NCI-H2107 treated with DMSO at 0.1 percent for 48 hours (cell line): ENCODE measurements around the gene COMMD3.
"Not testable (repeated sequence)": the region's sequence is repeated elsewhere in the genome, so short reads cannot be mapped to it uniquely, and the experiment has no call there.

Experiments
- DNase-seq: peaks from one replicate; lab custom pipeline; 2025; ENCODE audit not compliant: unreplicated experiment; lab: John Stamatoyannopoulos, UW

COMMD3 gene

GRCh38 chr10:22316286-22317075 lies at the start of gene COMMD3:
Gene COMMD3 (plus strand): TSS chr10:22316388. CDS start chr10:22316418, 30 bp downstream.
- DNase-seq, result no peak

GRCh38 chr10:22268503-22268902 lies 47.7 kb upstream of the COMMD3 start:
- DNase-seq, result no peak

- DNase-seq, result no peak
These were observed 44.4 kb upstream of the COMMD3 start for GRCh38 chr10:22271786-22272185.

- no peak for DNase-seq
These were observed 37.8 kb upstream of the COMMD3 start for GRCh38 chr10:22278441-22278782.

GRCh38 chr10:22280078-22280477 lies 36.1 kb upstream of the COMMD3 start:
- no peak for DNase-seq

- DNase-seq, result no peak
These were observed 31.1 kb upstream of the COMMD3 start for GRCh38 chr10:22285130-22285529.

- no peak for DNase-seq
These were observed 22.3 kb upstream of the COMMD3 start for GRCh38 chr10:22293747-22294404.

- DNase-seq, result peak; percentile 35
These were observed 21.5 kb upstream of the COMMD3 start for GRCh38 chr10:22294694-22295093.

GRCh38 chr10:22301193-22301592 lies 15.0 kb upstream of the COMMD3 start:
- DNase-seq, result no peak

GRCh38 chr10:22303461-22303860 lies 12.7 kb upstream of the COMMD3 start:
- no peak for DNase-seq

GRCh38 chr10:22305721-22306120 lies 10.5 kb upstream of the COMMD3 start:
- DNase-seq, result no peak

GRCh38 chr10:22308390-22308789 lies 7.8 kb upstream of the COMMD3 start:
- DNase-seq, result no peak

GRCh38 chr10:22309180-22310000 lies 6.8 kb upstream of the COMMD3 start:
- no peak for DNase-seq

GRCh38 chr10:22310012-22310411 lies 6.2 kb upstream of the COMMD3 start:
- not testable (repeated sequence) for DNase-seq

- DNase-seq, result no peak
These were observed 5.3 kb upstream of the COMMD3 start for GRCh38 chr10:22310928-22311327.

- no peak for DNase-seq
These were observed 1.3 kb upstream of the COMMD3 start for GRCh38 chr10:22314852-22315251.

GRCh38 chr10:22315455-22316285 lies 518 bp upstream of the COMMD3 start:
- DNase-seq, result no peak

GRCh38 chr10:22317076-22317370 lies 835 bp downstream of the COMMD3 start:
- no peak for DNase-seq

- DNase-seq, result no peak
These were observed 1.8 kb downstream of the COMMD3 start for GRCh38 chr10:22317771-22318565.

GRCh38 chr10:22318772-22319171 lies 2.6 kb downstream of the COMMD3 start:
- no peak for DNase-seq
